ENCODE measurements around the gene KMO.

- TF ChIP-seq, protein P1, sequence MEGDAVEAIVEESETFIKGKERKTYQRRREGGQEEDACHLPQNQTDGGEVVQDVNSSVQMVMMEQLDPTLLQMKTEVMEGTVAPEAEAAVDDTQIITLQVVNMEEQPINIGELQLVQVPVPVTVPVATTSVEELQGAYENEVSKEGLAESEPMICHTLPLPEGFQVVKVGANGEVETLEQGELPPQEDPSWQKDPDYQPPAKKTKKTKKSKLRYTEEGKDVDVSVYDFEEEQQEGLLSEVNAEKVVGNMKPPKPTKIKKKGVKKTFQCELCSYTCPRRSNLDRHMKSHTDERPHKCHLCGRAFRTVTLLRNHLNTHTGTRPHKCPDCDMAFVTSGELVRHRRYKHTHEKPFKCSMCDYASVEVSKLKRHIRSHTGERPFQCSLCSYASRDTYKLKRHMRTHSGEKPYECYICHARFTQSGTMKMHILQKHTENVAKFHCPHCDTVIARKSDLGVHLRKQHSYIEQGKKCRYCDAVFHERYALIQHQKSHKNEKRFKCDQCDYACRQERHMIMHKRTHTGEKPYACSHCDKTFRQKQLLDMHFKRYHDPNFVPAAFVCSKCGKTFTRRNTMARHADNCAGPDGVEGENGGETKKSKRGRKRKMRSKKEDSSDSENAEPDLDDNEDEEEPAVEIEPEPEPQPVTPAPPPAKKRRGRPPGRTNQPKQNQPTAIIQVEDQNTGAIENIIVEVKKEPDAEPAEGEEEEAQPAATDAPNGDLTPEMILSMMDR (IDR thresholded peaks at IDR 0.05; ENCODE audit: borderline replicate concordance, extremely low read depth, low read length, poor library complexity, severe bottlenecking): no peak
- TF ChIP-seq EZH2 (IDR thresholded peaks at IDR 0.05; ENCODE audit: borderline replicate concordance, low read depth, low read length, severe bottlenecking): no peak
Observed at GRCh38 chr1:241638909-241639622, 106.9 kb downstream of the KMO start.

All from DND-41 (cell line).